ENCODE results near the gene C17orf50.

The C17orf50 gene

DNA sequence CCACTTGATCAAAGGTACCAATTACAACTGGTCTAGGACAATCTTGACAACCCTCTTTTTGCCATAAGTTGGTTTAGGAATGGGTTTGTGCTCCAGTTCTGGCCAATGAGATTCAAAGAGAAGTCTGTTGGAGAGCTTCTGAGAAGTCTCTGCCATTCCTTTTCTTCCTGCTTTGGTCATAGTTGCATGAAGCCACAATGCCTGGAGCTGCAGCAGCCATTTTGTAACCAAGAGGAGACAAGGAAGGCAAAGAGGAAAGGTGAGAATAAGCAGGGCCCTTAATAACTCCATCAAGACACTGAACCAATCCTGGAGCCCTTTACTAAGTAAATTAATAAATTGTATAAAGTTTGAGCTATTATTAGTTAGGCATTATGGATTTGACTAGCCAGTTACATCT is 3.4 kb upstream of the C17orf50 start:
- DNase-seq: no peak

DNA sequence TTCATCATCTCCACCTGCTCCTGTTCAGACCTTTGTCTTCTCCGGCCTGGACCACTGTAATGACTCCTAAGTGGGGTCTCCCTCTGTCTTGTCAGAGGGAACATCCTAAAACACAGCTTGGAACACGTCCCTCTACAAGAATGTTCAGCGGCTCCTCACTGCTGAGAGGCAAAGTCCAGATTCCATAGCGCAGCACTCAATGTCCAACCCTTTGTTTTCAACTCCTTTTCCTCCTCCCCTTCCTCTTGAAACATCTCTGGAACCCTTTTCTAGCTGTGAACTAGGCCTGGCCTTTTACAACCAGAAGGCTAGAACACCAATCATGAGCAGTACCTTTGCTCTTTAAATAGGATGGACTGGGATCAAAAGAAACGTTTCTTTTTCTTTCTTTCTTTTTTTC is 914 bp downstream of the C17orf50 start:
- no peak for DNase-seq

- DNase-seq: no peak
Observed at GRCh38 chr17:35763767-35764122, 3.1 kb downstream of the C17orf50 start.

DNA sequence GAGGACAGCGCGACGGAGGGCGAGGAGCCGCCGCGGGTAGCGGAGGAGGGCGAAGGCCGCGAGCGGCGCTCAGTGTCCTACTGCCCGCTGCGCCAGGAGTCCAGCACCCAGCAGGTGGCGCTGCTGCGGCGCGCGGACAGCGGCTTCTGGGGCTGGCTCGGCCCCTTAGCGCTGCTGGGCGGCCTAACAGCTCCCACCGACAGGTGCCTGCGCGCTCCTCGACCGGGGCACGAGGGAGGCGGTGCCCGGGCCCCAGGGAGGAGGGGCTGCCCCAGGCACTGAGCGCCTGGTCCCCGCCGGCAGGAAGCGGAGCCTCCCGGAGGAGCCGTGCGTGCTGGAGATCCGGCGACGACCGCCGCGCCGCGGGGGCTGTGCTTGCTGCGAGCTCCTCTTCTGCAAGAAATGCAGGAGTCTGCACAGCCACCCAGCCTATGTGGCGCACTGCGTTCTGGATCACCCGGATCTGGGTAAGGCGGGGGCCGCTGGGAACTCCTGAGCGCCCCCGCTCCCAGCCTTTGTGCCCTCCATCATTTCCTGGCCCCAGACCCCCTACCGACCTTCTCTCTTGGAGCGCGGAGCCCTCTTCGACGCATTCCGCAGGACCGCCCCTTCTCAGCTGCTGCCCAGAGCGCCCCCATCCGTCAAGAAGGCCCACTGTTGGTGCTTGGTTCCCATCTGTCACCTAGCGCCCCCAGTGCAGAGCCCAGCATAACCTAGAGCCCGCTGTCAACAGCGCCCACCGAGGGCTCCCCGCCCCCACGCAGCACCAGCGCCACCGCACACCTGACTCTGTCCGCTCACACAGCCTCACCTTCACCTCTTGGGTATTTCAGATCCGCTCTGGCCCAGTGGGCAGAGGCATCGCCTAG is 3.7 kb downstream of the C17orf50 start:
- peak; percentile 77 for DNase-seq

GRCh38 chr17:35765086-35765710 is 4.5 kb downstream of the C17orf50 start:
- no peak for DNase-seq

DNA sequence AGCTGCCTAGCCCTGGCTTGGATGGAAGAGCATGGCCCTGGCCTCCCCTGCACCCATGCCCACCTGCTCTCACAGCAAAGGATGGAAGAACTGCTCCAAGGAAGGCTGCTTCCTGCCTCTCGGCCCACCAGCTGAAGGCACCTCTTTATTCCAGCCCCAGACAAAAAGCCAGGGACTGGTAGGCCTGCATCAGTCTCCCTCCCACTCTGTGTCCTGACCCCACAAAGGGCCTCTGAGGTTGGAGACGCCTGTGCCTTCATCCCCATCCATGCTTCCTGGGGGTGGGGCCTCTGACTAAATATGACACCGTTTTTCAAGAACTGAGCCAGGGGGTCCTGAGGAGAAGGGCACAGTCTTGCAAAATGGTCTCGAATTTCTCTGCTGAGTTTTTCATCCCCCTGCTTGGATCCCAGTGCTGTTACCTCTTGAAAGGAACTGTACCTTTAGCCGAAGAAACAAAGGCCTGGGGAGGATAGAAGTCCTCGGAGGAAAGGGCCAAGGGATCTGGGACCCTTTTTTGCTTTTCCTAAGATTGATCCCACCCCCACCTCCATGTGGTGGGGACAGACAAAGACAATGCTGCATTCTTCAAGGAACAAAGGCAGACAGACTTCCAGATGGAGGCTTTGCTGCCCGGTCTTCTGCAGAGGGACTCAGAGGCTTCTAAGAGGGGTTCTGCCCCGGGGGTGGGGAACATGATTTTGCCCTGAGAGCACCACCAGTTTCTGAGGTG is 5.2 kb downstream of the C17orf50 start:
- DNase-seq: no peak

DNA sequence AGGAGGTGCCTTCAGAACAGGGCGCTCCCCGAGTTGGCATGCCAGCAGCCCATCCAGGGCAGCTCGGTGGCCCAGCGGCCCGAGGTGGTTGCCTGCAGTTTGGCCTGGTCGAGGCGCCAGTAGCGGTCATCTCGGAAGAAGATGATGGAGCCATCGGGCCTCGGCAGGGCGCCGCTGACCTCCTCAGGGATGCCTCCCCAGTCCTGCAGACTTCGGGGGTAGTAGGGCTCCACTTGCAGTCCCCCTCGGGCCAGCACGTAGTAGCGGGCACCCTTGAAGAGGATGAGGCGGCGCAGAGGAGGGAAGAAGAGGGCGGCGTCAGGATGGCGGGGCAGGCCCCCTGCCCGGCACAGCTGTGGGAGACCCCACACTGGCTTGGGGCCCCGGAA is 5.8 kb downstream of the C17orf50 start:
- DNase-seq: no peak

- DNase-seq: no peak
Observed at GRCh38 chr17:35766903-35767510, 6.3 kb downstream of the C17orf50 start.

- DNase-seq: no peak
Observed at GRCh38 chr17:35768797-35769196, 8.1 kb downstream of the C17orf50 start.

GRCh38 chr17:35769895-35770486 is 9.3 kb downstream of the C17orf50 start:
- DNase-seq: no peak

DNA sequence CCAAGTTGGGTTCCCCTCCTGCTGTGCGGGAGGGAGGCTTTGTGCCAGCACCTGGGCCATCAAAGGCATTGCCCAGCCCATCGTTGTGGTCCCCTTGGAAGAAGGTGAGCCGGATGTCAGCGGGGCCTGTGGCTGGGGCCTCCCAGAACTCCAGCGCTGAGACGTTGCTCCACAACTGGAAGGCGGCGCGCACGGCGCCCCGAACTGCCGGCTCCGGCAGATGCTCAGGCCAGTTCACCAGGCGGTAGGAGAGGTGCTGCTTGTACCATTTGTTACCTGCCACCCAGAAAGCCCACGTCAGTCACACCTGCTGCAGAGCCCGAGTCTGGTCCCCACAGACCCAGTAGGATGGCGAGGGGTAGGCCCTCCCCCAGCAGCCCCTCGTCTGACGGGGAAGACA is 12.4 kb downstream of the C17orf50 start:
- DNase-seq: no peak

GRCh38 chr17:35773679-35774425 is 13.2 kb downstream of the C17orf50 start:
- no peak for DNase-seq

DNA sequence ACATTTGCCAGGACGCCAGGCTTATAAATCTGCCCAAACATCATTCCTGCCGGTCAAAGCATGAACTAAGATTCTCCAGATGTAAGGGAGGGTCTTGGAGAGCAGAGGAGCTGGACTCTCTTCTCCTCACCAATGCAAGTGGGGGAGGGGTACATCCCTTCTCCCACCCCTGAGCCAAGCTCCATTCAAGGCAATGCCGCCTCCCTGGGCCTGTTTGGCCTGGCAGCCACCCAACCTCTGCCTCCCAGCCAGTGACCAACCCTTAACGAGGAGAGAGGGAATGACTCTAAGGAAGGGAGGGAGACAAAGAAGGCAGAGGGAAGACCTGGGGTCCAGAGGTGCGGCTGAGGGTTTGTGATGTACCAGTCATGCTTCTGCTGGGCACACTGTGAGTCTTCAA is 13.8 kb downstream of the C17orf50 start:
- DNase-seq: peak; percentile 27

GRCh38 chr17:35775039-35775438 is 14.4 kb downstream of the C17orf50 start:
- DNase-seq: no peak

GRCh38 chr17:35775583-35775982 is 14.9 kb downstream of the C17orf50 start:
- no peak for DNase-seq

DNA sequence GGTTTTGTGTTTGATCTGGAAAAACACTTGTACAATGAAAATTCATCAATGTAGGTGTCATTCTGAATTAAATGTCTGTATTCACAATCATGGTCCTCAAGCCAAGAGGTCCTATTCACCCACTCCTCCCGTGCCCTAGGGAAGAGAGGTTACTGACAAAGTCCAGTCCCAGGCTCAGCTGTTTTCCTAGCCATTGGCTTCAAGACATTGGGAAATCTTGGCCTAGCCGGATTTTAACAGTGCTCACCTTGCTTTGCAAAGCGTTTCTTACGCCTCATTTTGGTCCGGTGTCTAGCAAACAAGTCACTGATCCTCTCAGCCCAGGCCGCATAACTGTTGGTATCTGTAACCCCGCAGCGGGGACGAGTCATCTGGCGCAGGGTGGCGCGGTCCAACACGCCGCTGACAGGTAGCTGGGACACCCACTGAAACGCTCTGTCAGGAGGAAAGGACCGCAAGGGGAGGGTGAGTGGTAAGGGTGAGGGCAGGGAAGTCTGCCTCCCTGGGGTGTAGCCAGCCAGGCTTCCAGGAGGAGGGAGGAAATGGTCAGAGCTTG is 18.0 kb downstream of the C17orf50 start:
- no peak for DNase-seq

GRCh38 chr17:35780950-35781349 is 20.3 kb downstream of the C17orf50 start:
- no peak for DNase-seq

- no peak for DNase-seq
Observed at GRCh38 chr17:35784895-35785294, 24.2 kb downstream of the C17orf50 start.

- no peak for DNase-seq
Observed at GRCh38 chr17:35786941-35787432, 26.3 kb downstream of the C17orf50 start.

GRCh38 chr17:35788477-35789368 is 28.0 kb downstream of the C17orf50 start:
- DNase-seq: no peak

GRCh38 chr17:35790841-35791240 is 30.2 kb downstream of the C17orf50 start:
- DNase-seq: no peak

Data from NCI-H2029 (cell line).